ENCODE measurements around the gene LY6G5C. TPM values are rescaled to one million over a fixed set of nuclear protein-coding genes. Genes with fewer than 3 reads are reported as not detected.

The LY6G5C gene, protein sequence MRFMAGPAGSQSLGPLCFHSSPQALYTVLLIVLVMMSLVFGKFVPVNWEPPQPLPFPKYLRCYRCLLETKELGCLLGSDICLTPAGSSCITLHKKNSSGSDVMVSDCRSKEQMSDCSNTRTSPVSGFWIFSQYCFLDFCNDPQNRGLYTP
- 1.2 to 1.7 TPM (median 1.4 TPM) in 5 replicates for total RNA-seq (2022; extraction: Qiagen RNA extraction)

DNA sequence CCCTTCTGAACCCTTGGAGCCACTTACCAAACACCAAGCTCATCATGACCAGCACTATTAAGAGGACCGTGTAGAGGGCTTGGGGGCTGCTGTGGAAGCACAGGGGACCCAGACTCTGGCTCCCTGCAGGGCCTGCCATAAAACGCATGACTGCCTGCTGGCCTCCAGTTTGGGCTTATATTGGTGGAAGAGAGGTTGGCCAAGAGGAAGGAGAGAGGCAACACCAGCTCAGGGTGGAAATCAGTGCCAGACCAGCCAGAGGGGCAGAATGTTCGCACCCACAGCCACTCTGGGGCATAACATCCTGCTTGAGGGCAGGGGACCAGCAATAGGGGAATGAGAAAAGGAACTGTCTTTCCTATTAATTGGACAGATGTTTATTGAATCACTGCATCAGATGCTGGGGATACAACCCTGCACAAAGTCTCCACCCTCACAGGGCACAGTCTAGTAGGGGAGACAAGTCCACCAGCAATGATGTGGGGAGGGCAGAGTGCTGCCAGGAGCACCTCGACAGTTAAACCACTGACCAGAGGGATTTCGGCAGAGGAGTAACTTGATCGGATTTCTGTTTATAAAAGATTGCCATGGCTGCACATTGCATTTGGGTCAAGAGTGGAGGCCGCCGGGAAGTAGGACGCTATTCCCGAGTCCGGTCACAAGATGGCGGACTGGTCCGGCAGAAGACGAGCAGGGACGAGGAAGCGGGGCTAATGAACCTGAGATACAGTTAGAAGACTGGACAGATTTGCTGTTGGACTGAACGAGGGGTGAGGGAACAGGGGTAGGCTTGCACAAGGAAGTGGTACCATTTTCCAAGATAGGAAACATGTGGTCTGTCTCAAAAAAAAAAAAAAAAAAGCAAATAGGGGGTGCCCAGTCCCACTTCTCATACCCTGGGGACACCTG lies at the start of gene LY6G5C:
LY6G5C (minus strand) TSS at position 842 of the 909 bp plus-strand sequence; CDS start at position 148, 694 bp downstream.

DNA sequence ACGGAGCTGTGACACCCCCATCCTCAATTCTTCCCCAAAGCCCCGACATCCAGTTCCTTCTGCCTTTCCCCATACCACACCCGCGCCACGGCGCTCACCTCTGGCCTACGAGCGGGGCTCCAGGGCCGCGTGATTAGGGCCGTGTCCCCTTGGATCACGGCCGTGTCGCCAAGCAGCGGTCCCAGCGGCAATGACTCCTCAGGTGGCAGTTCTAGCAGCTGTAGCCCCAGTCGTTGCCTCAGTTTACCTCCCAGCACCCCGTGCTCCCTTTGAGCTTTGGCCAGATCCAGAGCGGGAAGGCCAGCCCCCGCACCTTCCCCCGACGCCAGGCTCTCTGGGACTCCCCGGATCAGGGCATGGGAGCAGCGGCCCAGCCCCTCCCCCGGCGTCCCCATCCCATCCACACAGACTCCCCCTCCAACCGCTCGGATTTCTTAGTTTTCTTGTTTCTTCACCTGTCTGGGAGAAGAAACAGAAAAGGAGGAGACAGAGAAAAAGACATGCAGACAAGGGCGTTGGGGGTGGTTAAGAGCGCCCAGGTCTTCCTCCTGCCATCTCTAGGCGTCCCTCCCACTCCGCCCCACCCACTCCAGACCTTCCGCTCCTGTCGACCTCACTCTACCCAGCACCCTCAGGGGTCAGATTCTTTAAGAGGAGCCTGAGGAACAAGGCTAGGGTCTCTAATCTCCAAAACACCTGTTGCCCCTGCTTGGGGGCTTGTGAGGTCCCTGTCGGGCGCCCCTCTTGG lies 48.1 kb upstream of the LY6G5C start, which contains the start of gene DDAH2:
DDAH2 (minus strand) TSS at position 533 of the 748 bp plus-strand sequence; CDS start at position 395, 138 bp downstream.

DNA sequence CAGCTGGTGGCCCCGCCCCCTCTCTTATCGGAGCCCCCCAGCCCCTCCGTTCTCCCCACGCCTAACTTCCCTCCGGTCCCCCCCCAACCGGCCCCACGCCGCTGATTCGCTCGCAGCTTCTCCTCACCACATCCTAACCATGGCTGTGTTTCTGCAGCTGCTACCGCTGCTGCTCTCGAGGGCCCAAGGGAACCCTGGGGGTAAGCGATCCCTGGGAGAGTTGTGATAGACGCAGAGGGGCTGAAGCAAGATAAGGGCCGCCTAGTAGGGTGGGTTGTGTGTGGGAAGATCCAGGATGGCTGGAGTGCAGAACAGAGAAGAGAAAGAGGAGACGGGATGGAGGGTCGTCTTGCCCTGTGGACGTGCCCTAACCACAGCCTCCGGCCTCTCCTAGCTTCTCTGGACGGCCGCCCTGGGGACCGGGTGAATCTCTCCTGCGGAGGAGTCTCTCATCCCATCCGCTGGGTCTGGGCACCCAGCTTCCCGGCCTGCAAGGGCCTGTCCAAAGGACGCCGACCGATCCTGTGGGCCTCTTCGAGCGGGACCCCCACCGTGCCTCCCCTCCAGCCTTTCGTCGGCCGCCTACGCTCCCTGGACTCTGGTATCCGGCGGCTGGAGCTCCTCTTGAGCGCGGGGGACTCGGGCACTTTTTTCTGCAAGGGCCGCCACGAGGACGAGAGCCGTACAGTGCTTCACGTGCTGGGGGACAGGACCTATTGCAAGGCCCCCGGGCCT lies 42.5 kb upstream of the LY6G5C start, which contains the start of gene MPIG6B:
MPIG6B (plus strand) TSS at position 129 of the 735 bp plus-strand sequence; CDS start at position 140, 11 bp downstream.

DNA sequence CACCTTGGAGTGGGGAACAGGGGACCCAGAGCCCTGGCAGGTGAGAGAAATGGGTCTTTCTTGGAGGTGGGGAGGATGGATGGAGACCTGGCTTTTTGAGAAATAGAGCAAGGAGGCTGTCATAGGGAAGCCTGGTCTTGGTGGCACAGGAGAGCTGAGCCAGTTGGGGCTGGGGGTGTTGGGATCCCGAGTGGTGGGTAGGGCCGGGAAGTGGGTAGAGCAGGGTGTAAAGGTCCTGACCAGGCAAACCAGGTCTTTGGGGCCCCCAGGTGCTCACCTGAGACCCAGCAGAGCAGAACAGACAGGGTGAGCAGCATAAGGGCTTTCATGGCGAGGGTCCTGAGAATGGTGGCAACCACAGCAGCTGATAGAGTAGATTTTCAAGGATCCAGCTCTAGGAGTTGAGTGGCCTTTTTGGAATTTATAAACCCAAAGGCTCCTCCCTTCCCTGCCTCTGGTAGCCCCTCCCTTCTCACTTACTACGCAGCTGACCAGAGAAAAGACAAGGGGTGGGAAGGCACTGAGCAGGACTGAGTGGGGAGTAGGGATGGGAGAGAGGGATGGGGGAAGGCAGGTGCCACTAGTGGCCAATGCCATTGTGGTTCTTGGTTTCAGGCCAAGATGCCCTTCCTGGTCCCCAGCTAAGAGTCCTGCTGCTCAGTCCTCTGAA lies 40.6 kb upstream of the LY6G5C start, which contains the start of gene LY6G6C:
LY6G6C (minus strand) TSS at position 396 of the 670 bp plus-strand sequence; CDS start at position 329, 67 bp downstream.

DNA sequence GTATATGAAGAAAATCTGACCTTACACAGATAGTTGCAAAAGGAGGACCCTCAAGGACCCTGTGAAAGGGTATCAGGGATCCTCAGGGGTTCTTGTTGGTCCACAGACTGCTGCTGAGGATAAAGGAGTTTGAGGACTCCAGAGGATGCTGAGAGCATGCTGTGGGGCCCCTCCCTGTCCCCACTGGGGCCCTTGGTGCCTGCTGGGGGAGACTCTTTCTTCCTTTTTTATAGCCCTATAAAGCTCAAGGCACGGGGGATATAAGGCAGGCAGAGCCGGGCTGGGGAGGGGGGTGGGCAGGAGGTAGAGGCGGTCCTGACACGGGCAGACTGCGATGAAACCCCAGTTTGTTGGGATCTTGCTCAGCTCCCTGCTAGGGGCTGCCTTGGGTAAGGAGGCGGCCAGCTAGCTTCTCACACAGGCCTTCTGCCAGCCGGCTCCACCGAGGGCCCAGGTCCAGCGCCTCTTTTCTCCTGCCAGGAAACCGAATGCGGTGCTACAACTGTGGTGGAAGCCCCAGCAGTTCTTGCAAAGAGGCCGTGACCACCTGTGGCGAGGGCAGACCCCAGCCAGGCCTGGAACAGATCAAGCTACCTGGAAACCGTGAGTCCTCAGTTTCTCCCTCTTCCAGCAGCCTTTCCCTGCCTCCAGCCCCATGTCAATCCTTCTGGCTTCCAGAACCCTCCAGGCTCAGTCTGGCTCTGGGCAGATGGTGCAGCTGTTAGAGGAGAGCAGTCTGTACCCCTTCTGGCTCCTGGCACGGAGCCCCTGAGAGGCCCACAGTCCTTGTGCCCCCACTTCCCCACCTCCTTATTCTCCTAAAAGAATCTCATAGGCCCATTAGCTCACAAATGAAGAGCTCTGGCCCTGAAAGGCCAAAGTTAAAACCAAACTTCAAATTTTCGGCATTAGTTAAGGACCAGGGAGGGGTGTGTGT lies 34.4 kb upstream of the LY6G5C start, which contains the start of gene LY6G6D:
LY6G6D (plus strand) TSS at position 327 of the 937 bp plus-strand sequence; CDS start at position 335, 8 bp downstream.

DNA sequence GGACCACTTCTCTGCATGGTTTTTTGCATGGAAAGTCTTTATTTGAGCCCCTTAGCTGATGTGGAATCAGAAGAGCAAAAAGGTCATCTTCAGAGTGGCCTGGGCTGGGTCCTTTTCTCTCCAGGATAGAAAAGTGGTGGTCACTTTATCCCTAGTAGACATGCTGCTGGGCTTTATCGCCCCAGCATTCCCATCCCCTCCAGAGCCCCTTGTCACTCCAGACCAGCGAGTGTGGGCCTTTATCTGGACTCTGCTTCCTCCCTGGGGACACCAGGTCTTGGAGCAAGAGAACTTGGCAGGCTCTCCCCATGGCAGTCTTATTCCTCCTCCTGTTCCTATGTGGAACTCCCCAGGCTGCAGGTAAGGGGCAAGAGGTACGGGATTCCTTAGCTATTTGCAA lies 25.7 kb upstream of the LY6G5C start, which contains the start of gene LY6G6F:
LY6G6F (plus strand) TSS at position 268 of the 400 bp plus-strand sequence; CDS start at position 309, 41 bp downstream.

DNA sequence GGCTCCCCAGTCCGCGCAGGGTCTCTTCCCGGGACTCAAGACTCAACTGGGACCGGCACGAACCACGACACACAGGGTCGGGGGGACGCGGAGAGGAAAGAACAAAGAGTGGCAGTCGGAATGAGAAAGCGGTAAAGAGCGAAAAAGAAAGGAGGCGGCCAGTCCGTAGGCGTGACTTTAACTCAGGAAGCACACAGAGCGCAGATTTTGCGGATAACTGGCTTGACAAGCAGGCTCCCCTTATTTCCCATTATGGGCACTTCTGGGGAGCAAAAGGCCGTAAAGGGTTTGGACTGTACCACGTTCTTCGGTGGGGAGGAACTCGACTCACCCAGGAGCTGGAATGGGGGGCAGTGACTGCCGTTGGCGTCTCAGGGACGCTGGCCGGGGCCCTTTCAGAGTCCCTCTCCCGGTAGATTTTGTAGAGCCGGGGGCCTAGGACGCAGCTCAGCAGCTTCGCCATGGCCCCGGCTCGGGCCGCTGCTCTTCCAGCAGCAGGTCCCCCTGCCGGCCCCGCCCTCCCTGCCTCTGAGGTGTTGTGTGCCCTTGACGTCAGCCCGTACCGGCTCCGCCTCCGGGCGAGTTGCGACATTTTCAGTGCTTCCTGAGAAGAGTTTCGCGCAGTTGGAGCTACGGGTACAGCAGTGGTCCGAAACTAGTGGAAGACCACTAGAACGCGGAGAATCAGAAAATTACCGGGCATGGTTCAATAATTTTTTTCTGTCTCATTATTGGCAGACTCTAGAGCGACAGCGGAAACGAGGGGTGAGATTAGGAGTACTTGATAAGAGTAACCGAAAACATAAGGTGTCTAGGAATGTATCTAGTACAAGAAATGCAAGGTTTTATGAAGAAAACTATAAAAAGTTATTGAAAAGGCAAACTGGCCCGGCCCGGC lies 22.2 kb upstream of the LY6G5C start, which contains the start of gene ABHD16A:
ABHD16A (minus strand) TSS at position 506 of the 898 bp plus-strand sequence; CDS start at position 463, 43 bp downstream.

DNA sequence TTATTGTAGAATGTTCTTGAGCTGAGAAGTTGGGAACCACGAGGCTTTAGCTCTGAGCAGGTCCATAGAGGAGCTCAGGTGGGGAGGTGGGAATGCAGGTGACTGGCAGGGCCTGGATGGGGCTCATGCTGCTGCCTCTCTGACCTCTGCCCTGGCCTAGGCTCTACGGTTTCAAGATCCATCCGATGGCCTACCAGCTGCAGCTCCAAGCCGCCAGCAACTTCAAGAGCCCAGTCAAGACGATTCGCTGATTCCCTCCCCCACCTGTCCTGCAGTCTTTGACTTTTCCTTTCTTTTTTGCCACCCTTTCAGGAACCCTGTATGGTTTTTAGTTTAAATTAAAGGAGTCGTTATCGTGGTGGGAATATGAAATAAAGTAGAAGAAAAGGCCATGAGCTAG lies 11.2 kb downstream of the LY6G5C start, which contains the start of gene LY6G5B:
LY6G5B (plus strand) TSS at position 301 of the 400 bp plus-strand sequence. CDS start 975 bp downstream, outside the sequence.

DNA sequence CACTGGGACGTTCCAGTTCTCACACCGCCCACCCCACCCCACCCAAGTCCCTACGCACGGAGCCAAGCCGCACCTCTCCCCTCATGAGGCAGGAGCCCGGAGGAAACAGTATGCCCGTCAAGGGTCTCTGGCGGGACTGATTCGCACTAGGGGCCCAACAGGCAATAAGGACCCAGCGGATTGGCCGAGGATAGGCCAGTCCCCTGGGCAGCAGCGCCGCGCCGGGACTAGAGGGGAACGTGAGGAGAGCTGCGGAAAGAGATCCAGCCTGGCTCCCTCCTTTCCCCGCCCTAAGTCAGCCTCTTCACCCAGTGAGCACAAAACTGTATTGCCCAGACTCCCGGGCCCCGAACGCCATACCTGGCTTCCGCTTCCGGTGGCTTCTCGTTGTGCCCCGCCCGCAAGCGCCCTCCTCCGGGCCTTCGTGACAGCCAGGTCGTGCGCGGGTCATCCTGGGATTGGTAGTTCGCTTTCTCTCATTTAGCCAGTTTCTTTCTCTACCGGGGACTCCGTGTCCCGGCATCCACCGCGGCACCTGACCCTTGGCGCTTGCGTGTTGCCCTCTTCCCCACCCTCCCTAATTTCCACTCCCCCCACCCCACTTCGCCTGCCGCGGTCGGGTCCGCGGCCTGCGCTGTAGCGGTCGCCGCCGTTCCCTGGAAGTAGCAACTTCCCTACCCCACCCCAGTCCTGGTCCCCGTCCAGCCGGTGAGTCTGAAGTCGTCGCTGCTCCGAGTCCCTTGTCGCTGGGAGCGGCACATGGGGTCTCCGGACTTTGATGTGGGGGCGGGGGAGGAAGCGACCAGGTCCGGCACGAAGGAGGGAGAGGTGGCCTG lies 15.1 kb downstream of the LY6G5C start, which contains the start of gene CSNK2B:
CSNK2B (plus strand) TSS at position 580 of the 836 bp plus-strand sequence. CDS start 752 bp downstream, outside the sequence.

DNA sequence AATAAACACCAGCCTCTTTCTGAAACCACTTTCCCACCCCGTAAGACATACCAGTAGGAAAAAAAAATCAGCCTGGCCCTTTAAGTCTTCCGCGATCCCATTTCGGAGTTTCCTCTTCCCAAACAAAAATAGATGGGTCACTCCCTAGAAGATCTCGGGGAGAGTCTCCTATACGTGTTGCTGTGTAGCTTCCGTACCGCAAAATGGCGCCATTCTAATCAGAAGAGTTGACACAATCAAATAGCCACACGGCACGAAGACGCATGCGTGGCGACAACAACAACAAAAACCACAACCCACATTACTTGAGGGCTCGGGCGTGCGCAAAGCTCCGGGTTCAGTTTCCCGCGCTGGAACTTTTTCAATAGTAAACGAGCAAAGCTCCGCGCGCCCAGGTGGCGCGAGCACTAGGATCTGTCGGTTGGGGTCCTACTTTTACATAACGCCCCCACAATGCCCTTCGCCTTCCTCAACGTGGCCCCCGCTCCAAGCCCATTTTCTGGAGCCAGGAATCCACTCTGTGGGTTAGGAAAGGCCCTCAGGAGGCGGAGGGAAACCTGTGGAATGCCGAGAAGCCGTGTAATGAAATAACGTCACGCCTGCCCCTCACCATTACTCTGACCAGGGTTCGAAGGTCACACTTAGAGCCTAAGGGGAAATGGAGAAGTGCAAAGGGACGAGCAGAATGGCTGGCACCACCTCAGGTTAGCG lies 15.9 kb downstream of the LY6G5C start, which contains the start of gene GPANK1:
GPANK1 (minus strand) TSS at position 208 of the 711 bp plus-strand sequence. CDS start 519 bp downstream, outside the sequence.

DNA sequence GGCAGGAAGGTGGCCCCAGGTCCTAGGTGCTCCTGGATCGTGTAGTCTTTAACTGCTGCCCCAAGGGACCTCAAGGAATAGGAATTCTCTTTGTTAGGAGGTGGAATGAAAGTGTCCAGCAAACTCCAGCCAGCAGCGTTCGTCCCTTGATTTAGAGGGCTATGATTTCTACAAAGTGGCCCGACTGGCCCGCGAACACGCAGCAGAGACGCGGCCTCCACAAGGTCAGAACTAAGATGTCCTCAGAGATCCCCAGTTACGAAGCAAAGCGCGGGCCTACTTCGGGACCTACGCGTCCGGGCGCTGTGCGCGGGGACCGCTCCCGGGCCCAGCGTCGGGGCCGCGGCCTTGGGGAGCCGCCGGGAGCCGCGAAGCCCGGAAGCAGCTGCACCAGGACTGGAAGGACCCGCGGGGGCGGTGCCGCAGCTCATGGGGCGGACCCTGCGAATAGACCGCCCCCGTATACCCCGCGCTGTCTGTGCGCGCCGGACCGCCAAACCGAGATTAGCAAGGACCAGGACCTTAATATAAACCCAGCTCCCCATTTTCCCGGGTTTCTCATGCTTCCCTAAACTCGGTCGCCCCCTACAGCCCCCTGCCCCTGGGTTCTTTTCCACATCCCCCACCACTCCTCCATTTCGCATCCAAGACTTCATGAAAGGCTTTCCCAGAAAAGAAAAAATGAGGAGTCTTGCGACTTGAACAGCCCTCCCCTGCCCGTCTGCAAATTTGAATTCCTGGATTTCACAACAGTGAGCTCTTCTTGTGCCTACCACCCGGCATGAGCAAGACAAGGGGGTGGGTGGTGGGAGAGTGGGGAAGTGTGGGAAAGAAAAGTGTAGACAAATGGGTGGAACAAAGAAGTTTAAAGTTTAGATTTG lies 20.2 kb downstream of the LY6G5C start, which contains the start of gene C6orf47:
C6orf47 (minus strand) TSS at position 398 of the 881 bp plus-strand sequence. CDS start 831 bp downstream, outside the sequence.

DNA sequence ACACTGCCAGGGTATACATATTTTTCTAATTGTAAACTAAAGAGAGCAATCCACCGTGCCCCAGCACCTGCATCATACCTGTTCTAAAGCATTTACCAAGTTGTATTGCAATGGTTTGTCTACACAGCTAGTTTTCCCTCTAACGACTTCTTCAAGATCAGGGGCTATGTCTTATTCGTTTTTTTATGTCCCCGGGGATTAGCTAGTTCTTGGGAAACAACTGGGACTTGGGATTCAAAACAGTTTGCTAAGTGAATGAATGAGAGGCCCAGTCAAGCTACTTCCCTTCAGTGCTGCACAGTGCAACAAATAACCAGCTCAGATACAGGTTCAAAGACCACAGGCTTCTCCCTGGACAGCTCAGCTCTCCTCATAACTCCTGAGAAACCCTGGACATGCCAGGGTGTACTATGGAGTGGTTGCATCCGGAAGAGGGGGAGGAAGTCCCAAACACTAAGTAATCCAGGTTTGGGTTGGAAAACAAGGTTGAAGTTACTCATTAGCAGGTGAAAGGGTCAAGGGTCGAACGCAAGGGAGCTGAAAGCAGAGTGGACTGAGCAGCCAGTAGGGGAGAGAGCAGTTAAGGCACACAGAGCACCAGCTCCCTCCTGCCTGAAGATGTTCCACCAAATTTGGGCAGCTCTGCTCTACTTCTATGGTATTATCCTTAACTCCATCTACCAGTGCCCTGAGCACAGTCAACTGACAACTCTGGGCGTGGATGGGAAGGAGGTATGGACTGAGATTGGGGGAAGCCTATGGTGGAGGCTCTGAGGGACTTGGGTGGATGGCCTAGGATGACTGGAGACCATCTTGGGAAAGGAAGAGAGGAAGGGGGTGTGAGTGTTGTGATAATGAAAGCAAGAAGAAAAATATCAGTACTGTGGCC lies 25.3 kb downstream of the LY6G5C start, which contains the start of gene APOM:
APOM (plus strand) TSS at position 546 of the 889 bp plus-strand sequence; CDS start at position 619, 73 bp downstream.

